Fibroblast of lung (primary cell): ENCODE results near the gene RPS6KB1. TPM values are rescaled to one million over a fixed set of nuclear protein-coding genes. Genes with fewer than 3 reads are reported as not detected.
"Not testable (repeated sequence)": the region's sequence is repeated elsewhere in the genome, so short reads cannot be mapped to it uniquely, and the experiment has no call there.

Experiments used
- DNase-seq, 2 donors: peaks; one replicate each; pipeline versions ENCODE4 v3.0.0 to v3.0.0-alpha.2; 2010; ENCODE audit warnings: low read depth in 2 of 2
- H2AFZ ChIP-seq: 2 replicates; pipeline ENCODE4 v1.5.1; 2012; ENCODE audit warnings: low read length, control low read depth, inconsistent platforms
- H3K27ac ChIP-seq: 2 replicates; pipeline ENCODE4 v1.5.1; 2011; ENCODE audit warnings: low read length, control low read depth; ENCODE audit not compliant: insufficient read depth
- H3K27me3 ChIP-seq: 2 replicates; pipeline ENCODE4 v1.5.1; 2011; ENCODE audit warnings: mild to moderate bottlenecking, low read length; ENCODE audit not compliant: control insufficient read depth, insufficient read depth
- H3K36me3 ChIP-seq: 2 replicates; pipeline ENCODE4 v1.5.1; 2011; ENCODE audit warnings: low read length; ENCODE audit not compliant: control insufficient read depth, insufficient read depth
- H3K4me1 ChIP-seq: 2 replicates; pipeline ENCODE4 v1.5.1; 2011; ENCODE audit warnings: low read length; ENCODE audit not compliant: control insufficient read depth, insufficient read depth; ENCODE audit errors: extremely low read depth
- H3K4me2 ChIP-seq: 2 replicates; pipeline ENCODE4 v1.5.1; 2011; ENCODE audit warnings: low read length, control low read depth; ENCODE audit not compliant: insufficient read depth; ENCODE audit errors: extremely low read depth
- H3K4me3 ChIP-seq, 4 experiments: fragments of 200-600 bp in 1 of 4; sonication (generic) in 1 of 4; replicated peaks in 1 of 4; 2 replicates each; pipeline ENCODE4 v1.5.1; 2011 to 2016; ENCODE audit warnings: low read length in 4 of 4, low read depth in 3 of 4, mild to moderate bottlenecking in 3 of 4, control low read depth in 2 of 4, inconsistent platforms in 1 of 4, mixed read lengths in 1 of 4; ENCODE audit not compliant: insufficient read depth in 1 of 4; ENCODE audit errors: control extremely low read depth in 1 of 4
- H3K79me2 ChIP-seq: 2 replicates; pipeline ENCODE4 v1.5.1; 2012; ENCODE audit warnings: mild to moderate bottlenecking, low read length, inconsistent platforms; ENCODE audit not compliant: control insufficient read depth, insufficient read depth
- H3K9ac ChIP-seq: 2 replicates; pipeline ENCODE4 v1.5.1; 2011; ENCODE audit warnings: mild to moderate bottlenecking, low read length, control low read depth; ENCODE audit not compliant: insufficient read depth
- H3K9me3 ChIP-seq: 2 replicates; pipeline ENCODE4 v1.5.1; 2012; ENCODE audit warnings: low read depth, low read length; ENCODE audit not compliant: control insufficient read depth, insufficient read depth
- H4K20me1 ChIP-seq: 2 replicates; pipeline ENCODE4 v1.5.1; 2011; ENCODE audit warnings: low read length; ENCODE audit not compliant: control insufficient read depth, insufficient read depth; ENCODE audit errors: extremely low read depth
- EZH2 ChIP-seq: IDR thresholded peaks from 2 replicates; pipeline ENCODE4 v1.5.1; 2012; ENCODE audit warnings: low read length, control low read depth, mild to moderate bottlenecking; ENCODE audit errors: missing control alignments
- polyA plus RNA-seq, 2 donors: library from polyadenylated mRNA; depleted of rRNA in 1 of 2; stranded (reverse) in 1 of 2; unstranded in 1 of 2; fragments of >200 nt; gene quantifications; 2 replicates each; pipeline ENCODE4 v1.2.1, GENCODE V29; 2011 to 2012; ENCODE audit warnings: missing spikeins in 1 of 2
- total RNA-seq: library from RNA; depleted of rRNA; stranded (reverse); fragments of >200 nt; gene quantifications from 2 replicates; pipeline ENCODE4 v1.2.1, GENCODE V29; 2014
- TF ChIP-seq, protein P1 (sequence below), 2 donors: IDR thresholded peaks in 1 of 2; conservative IDR thresholded peaks in 1 of 2; 1 replicate in 1 of 2; 2 replicates in 1 of 2; pipeline ENCODE4 v1.5.1; 2011 to 2012; ENCODE audit warnings: low read length in 2 of 2, control low read depth in 1 of 2, inconsistent platforms in 1 of 2, low read depth in 1 of 2, mild to moderate bottlenecking in 1 of 2

The RPS6KB1 gene
- total and polyA plus RNA-seq, 2 donors (not counting 1 experiment from before 2014, with no cell fraction given): 16.0 to 21.3 TPM

DNA sequence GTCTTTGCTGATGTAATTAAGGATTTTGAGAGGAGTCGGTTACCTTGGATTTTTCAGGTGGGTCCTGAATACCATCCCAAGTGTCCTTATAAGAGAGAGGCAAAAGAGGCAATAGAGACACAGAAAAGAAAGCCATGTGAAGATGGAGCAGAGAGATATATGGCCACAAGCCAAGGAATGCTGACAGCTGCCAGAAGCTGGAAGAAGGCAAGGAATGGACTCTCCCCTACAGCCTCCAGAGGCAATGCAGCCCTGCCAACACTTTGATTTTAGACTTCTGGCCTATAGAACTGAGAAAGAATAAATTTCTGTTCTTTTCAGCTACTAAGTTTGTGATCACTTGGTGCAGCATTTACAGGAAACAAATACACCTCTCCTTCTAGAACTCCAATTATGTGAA lies 79.9 kb downstream of the RPS6KB1 start:
- Histone ChIP-seq H3K9me3 (no peaks in the 10 kb centered on the region), H3K27me3 (no peaks in the 10 kb centered on the region), H3K36me3 (no peaks in the 10 kb centered on the region), H3K9ac (no peak overlapping the region), H3K4me1 (no peaks in the 10 kb centered on the region), H3K4me3 (no peak overlapping the region), H3K79me2 (no peaks in the 10 kb centered on the region), H3K27ac (no peak overlapping the region), H3K4me2 (no peak overlapping the region), H4K20me1 (no peaks in the 10 kb centered on the region), H2AFZ (no peak overlapping the region)
- peak; percentile 5 to 11 for DNase-seq
- TF ChIP-seq, protein P1, sequence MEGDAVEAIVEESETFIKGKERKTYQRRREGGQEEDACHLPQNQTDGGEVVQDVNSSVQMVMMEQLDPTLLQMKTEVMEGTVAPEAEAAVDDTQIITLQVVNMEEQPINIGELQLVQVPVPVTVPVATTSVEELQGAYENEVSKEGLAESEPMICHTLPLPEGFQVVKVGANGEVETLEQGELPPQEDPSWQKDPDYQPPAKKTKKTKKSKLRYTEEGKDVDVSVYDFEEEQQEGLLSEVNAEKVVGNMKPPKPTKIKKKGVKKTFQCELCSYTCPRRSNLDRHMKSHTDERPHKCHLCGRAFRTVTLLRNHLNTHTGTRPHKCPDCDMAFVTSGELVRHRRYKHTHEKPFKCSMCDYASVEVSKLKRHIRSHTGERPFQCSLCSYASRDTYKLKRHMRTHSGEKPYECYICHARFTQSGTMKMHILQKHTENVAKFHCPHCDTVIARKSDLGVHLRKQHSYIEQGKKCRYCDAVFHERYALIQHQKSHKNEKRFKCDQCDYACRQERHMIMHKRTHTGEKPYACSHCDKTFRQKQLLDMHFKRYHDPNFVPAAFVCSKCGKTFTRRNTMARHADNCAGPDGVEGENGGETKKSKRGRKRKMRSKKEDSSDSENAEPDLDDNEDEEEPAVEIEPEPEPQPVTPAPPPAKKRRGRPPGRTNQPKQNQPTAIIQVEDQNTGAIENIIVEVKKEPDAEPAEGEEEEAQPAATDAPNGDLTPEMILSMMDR (conservative IDR thresholded peaks at IDR 0.05 in 1 of 2, IDR thresholded peaks at IDR 0.05 in 1 of 2; ENCODE audit: low read depth in 1 of 2, low read length in 2 of 2): no peak
- TF ChIP-seq EZH2: no peak

DNA sequence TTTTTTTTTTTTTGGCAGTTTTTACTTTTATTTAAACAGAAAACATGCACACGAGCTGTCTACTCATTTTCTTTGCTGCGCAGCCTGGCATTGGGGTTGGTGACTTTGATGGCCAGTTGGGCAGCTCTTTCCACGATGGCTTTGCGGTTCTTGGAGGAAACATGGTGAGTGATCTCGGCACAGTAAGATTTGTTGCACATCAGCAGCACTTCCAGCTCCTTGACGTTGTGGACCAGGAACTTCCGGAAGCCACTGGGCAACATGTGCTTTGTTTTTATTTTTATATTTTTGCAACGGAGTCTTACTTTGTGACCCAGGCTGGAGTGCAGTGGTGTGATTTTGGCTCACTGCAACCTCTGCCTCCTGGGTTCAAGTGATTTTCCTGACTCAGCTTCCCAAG lies 80.6 kb downstream of the RPS6KB1 start:
- H3K4me3 ChIP-seq, H3K36me3 ChIP-seq, H3K79me2 ChIP-seq, DNase-seq, H2AFZ ChIP-seq, H3K4me2 ChIP-seq, H4K20me1 ChIP-seq, H3K9ac ChIP-seq, H3K27ac ChIP-seq, H3K27me3 ChIP-seq, H3K4me1 ChIP-seq, H3K9me3 ChIP-seq: not testable (repeated sequence)

DNA sequence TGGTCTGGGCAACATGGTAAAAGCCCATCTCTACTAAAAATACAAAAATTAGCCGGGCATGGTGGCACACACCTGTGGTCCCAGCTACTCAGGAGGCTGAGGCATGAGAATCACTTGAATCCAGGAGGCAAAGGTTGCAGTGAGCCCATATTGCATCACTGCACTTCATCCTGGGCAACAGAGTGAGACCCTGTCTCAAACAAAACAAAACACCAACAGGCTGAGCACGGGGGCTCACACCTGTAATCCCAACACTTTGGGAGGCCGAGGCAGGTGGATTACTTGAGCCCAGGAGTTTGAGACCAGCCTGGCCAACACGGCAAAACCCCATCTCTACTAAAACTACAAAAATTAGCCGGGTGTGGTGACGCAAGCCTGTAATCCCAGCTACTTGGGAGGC lies 82.2 kb downstream of the RPS6KB1 start:
- not testable (repeated sequence) for H3K27ac ChIP-seq, H3K4me3 ChIP-seq, H3K9ac ChIP-seq, H2AFZ ChIP-seq, H3K27me3 ChIP-seq, H4K20me1 ChIP-seq, H3K4me1 ChIP-seq, H3K4me2 ChIP-seq, H3K79me2 ChIP-seq, H3K9me3 ChIP-seq, DNase-seq, H3K36me3 ChIP-seq

DNA sequence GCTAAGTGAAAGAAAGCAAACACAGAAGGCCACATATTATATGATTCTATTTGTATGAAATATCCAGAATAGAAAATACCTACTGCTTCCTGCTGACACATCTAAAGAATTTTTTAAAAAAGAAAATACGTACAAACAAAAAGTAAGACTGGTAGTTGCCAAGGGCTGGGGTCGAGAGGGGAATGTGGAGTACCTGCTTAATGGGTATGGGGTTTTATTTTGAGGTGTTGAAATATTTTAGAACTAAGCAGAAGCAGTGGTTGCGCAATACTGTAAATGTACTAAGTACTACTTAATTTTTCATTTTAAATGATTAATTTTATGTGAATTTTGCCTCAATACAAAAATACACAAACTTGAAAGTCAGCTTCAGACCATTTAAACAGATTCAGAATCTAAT lies 103.7 kb downstream of the RPS6KB1 start:
- H3K4me1 ChIP-seq, H3K79me2 ChIP-seq, H2AFZ ChIP-seq, H3K27me3 ChIP-seq, DNase-seq, H3K4me2 ChIP-seq, H3K4me3 ChIP-seq, H3K9ac ChIP-seq, H3K36me3 ChIP-seq, H4K20me1 ChIP-seq, H3K9me3 ChIP-seq, H3K27ac ChIP-seq: not testable (repeated sequence)

Other genes starting within 250 kb of the RPS6KB1 start
- 26.3 and 31.3 TPM in 2 replicates for gene PTRH2, start 185.7 kb upstream of the RPS6KB1 start, total RNA-seq
- gene PTRH2, start 185.7 kb upstream of the RPS6KB1 start, polyA plus RNA-seq: 60.5 and 67.7 TPM in 2 replicates
- 210 and 235 TPM in 2 replicates for gene VMP1, start 185.5 kb upstream of the RPS6KB1 start, total RNA-seq
- 96.5 and 125 TPM in 2 replicates for gene VMP1, start 185.5 kb upstream of the RPS6KB1 start, polyA plus RNA-seq
- 4.6 and 5.6 TPM in 2 replicates for gene TUBD1, start 178 bp upstream of the RPS6KB1 start, total RNA-seq
- 3.6 TPM in 2 replicates for gene TUBD1, start 178 bp upstream of the RPS6KB1 start, polyA plus RNA-seq
- gene RNFT1, start 71.6 kb downstream of the RPS6KB1 start, total RNA-seq: 13.4 and 13.9 TPM in 2 replicates
- 12.2 and 14.8 TPM in 2 replicates for gene RNFT1, start 71.6 kb downstream of the RPS6KB1 start, polyA plus RNA-seq
- 15.4 and 20.3 TPM in 2 replicates for gene HEATR6, start 185.8 kb downstream of the RPS6KB1 start, total RNA-seq
- gene HEATR6, start 185.8 kb downstream of the RPS6KB1 start, polyA plus RNA-seq: 16.6 and 17.8 TPM in 2 replicates